Fibroblast of the aortic adventitia (primary cell): Measurements from ENCODE around the gene CTNNAL1. TPM values are rescaled to one million over a fixed set of nuclear protein-coding genes. Genes with fewer than 3 reads are reported as not detected.

ENCODE experiments used
- DNase-seq: peaks from one replicate; pipeline ENCODE4 v3.0.0-alpha.2; 2010; ENCODE audit warnings: low read depth
- H3K4me3 ChIP-seq: 2 replicates; pipeline ENCODE4 v1.5.1; 2011; ENCODE audit warnings: low read depth, mild to moderate bottlenecking, control low read depth, low read length, moderate library complexity
- total RNA-seq: library from RNA; depleted of rRNA; stranded (reverse); fragments of >200 nt; gene quantifications from 2 replicates; pipeline ENCODE4 v1.2.3, GENCODE V29; 2012; ENCODE audit warnings: low replicate concordance
- TF ChIP-seq, protein P1 (sequence below): IDR thresholded peaks from 2 replicates; pipeline ENCODE4 v1.5.1; 2011; ENCODE audit warnings: mild to moderate bottlenecking, low read length, control low read depth, inconsistent platforms; ENCODE audit not compliant: insufficient read depth

CTNNAL1 gene
- total RNA-seq, 1 donor = 89.8 TPM

DNA sequence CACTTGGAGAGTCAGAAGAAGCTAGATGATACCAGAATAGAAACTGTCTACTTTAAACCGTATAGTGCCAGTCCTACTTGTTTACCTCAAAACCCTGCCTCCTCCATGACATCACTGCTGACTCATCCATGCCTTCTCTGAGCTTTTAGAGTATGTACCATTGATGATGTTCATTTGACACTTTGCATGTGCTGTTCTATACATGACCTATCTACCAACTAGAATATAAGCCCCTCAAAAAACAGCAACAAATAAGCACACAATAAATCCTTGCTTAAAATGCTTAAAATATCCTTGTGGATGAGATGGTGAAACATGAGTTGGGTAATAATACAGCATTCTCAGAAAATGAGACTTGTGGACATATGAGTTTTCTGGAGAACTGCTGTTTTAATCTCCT is 2.6 kb downstream of the CTNNAL1 start:
- H3K4me3 ChIP-seq = peak overlapping the region; percentile 6
- TF ChIP-seq, protein P1, sequence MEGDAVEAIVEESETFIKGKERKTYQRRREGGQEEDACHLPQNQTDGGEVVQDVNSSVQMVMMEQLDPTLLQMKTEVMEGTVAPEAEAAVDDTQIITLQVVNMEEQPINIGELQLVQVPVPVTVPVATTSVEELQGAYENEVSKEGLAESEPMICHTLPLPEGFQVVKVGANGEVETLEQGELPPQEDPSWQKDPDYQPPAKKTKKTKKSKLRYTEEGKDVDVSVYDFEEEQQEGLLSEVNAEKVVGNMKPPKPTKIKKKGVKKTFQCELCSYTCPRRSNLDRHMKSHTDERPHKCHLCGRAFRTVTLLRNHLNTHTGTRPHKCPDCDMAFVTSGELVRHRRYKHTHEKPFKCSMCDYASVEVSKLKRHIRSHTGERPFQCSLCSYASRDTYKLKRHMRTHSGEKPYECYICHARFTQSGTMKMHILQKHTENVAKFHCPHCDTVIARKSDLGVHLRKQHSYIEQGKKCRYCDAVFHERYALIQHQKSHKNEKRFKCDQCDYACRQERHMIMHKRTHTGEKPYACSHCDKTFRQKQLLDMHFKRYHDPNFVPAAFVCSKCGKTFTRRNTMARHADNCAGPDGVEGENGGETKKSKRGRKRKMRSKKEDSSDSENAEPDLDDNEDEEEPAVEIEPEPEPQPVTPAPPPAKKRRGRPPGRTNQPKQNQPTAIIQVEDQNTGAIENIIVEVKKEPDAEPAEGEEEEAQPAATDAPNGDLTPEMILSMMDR = no peak
- DNase-seq = peak; percentile 77

DNA sequence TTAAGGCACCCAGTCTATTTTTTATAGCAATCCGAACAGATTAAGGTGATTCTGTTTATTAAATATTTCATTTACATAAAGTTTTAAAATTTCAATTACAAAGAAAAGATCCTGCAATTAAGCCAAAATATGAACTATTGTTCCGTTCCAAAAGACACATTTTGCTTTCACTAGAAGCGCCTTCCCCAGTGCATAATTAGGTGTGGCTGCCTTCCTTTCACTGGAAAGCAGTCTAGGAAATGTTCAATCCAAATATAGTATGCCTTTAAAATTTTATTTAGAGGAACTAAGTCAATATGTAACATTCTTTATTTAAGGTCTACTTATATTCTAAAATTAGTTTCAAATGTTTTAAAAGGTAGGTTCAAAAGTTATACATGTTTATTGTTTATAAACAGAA is 7.6 kb downstream of the CTNNAL1 start:
- TF ChIP-seq, protein P1 = no peak
- H3K4me3 ChIP-seq = no peak overlapping the region
- DNase-seq = no peak

DNA sequence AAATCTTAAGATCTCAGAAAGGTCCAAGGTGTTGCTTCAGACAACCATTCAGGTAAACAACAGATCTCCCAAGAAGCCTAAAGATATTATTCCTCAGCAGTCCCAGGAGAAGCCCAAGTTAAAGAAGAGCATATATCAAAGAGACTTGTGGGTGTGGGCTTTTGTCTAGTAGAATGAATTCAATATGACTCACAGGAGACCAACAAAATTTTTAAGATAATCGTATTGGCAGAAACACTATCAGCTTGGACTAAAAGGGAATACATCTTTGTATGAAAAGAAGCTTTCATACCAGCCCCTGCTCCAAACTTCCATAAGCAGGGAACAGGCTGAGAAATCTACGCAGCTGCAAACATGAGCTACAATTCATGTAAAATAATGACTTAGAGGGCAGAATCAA is 10.2 kb downstream of the CTNNAL1 start:
- no peak overlapping the region for H3K4me3 ChIP-seq
- DNase-seq = no peak
- TF ChIP-seq, protein P1 = no peak

DNA sequence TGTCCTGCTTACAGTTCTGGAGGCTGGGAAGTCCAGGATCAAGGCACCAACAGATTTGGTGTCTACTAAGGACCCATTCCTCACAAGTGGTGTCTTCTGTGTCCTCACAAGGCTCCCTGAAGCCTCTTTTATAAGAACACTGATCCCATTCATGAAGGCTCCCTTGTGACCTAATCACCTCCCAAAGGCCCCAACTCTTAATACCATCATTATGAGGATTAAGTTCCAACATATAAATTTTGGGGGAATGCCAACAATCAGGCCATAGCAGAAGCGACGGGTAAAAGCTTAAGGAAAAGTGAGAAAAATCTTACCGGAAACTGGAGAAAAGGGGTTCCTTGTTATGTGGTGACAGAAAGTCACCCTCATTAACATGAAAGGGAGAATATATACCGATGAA is 11.2 kb downstream of the CTNNAL1 start:
- no peak overlapping the region for H3K4me3 ChIP-seq
- DNase-seq = no peak
- TF ChIP-seq, protein P1 = no peak

DNA sequence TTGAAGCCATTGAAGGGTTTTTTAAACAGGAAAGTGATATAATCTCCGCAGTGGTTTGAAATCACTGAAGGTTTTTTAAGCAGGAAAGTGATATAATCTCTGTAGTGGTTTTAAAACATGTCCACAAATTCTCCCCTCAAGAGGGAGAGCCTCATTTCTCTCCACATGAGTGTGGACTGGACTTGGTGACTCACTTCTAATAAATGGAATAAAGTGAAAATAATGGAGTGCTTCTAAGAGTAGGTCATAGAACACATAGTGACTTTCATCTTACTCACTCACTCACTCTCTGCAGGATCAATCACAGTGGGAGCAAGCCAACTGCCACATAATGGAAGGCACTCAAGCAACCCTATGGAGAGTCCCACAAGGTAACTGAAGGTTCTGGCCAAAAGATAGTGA is 12.0 kb downstream of the CTNNAL1 start:
- peak; percentile 64 for DNase-seq
- TF ChIP-seq, protein P1 = no peak
- H3K4me3 ChIP-seq = no peak overlapping the region

DNA sequence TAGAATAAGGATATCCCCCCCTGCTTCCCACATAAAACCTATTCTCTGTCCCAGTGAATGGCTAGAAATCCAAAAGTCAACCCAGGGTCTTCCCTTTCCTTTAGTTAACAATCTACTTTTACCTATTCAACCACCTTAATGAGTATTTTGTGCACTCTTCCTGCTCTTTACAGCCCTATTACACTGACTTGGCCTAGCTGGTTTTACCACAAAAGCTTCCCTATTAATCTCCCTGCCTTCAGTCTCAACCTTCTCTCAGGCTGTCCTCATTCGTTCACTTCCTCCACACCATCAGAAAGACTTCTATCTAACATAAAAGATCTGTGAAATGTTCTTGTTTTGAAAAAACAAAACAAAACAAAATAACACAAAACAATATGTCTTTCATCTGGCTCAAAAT is 16.2 kb downstream of the CTNNAL1 start:
- no peak overlapping the region for H3K4me3 ChIP-seq
- DNase-seq = no peak
- TF ChIP-seq, protein P1 = no peak

DNA sequence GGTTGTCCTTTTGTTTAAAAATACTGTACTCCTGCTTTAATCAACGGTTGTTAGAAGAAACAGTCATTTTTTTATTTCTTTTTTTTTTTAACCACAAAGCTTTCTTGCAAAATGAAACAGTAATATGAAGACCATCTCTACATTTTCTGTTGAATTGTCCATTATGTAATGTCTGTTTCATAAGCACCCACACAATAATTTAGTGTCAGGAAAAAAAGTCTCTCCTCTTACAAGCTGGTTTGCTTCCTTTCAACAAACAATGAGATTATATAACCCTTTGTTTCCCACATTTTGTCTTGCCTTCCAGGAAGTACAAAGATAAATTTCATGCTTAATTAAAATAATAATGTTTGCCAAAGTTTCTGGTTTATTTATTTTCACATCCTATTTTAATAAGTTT is 16.7 kb downstream of the CTNNAL1 start:
- peak; percentile 26 for DNase-seq
- H3K4me3 ChIP-seq = no peak overlapping the region
- TF ChIP-seq, protein P1 = no peak
